B cell (primary cell): Measurements from ENCODE around the gene STAT4. TPM values are rescaled to one million over a fixed set of nuclear protein-coding genes. Genes with fewer than 3 reads are reported as not detected.

Experiments used
- ATAC-seq: fragments of 200-7000 bp; cut with Tn5 transposase; one replicate; pipeline ENCODE4 v1.10.0; 2021; ENCODE audit warnings: low read depth, mild to moderate bottlenecking, moderate number of reproducible peaks, moderate library complexity
- CTCF ChIA-PET: fragments of 350-600 bp; sonication (Branson Sonifier 250); formaldehyde crosslinking; loops from one replicate; lab custom pipeline; 2021; ENCODE audit warnings: antibody characterized with exemption, inconsistent platforms; lab: Charles Lee
- POLR2A ChIA-PET: fragments of 350-600 bp; sonication (Branson Sonifier 250); formaldehyde crosslinking; loops from one replicate; lab custom pipeline; 2021; ENCODE audit warnings: antibody characterized with exemption; lab: Charles Lee
- DNase-seq: peaks from one replicate; pipeline ENCODE4 v3.0.0; 2013
- H2AFZ ChIP-seq: 2 replicates; pipeline ENCODE4 v1.6.1; 2012; ENCODE audit warnings: mild to moderate bottlenecking, low read depth, low read length; ENCODE audit not compliant: insufficient read depth, poor library complexity, severe bottlenecking
- H3K27ac ChIP-seq, 2 donors: 1 replicate in 1 of 2; 2 replicates in 1 of 2; pipeline ENCODE4 v1.5.1; 2012 to 2013; ENCODE audit warnings: low read length in 2 of 2, mild to moderate bottlenecking in 2 of 2, moderate library complexity in 1 of 2
- H3K27me3 ChIP-seq, 4 experiments: fragments of 200-600 bp in 1 of 4; sonication (generic) in 1 of 4; replicated peaks in 1 of 4; 1 replicate in 2 of 4; 2 replicates in 2 of 4; pipeline versions ENCODE4 v1.6.1 to v1.7.0; 2013 to 2016; ENCODE audit warnings: low read length in 3 of 4, mild to moderate bottlenecking in 2 of 4, mixed read lengths in 1 of 4, moderate library complexity in 1 of 4; ENCODE audit not compliant: insufficient read depth in 4 of 4, control insufficient read depth in 3 of 4; ENCODE audit errors: control extremely low read depth in 1 of 4
- H3K36me3 ChIP-seq, 2 experiments: replicated peaks in 1 of 2; 1 replicate in 1 of 2; 2 replicates in 1 of 2; pipeline versions ENCODE4 v1.6.1 to v1.7.1; 2013; ENCODE audit warnings: low read length in 1 of 2; ENCODE audit not compliant: insufficient read depth in 2 of 2, control insufficient read depth in 1 of 2; ENCODE audit errors: control extremely low read depth in 1 of 2, extremely low read depth in 1 of 2
- H3K4me1 ChIP-seq, 2 donors: fragments of 200-600 bp in 1 of 2; sonication (generic) in 1 of 2; 1 replicate in 1 of 2; 2 replicates in 1 of 2; pipeline versions ENCODE4 v1.5.1 to v1.6.1; 2013 to 2017; ENCODE audit warnings: low read length in 2 of 2; ENCODE audit not compliant: control insufficient read depth in 2 of 2, insufficient read depth in 2 of 2
- H3K4me2 ChIP-seq: replicated peaks from 2 replicates; pipeline ENCODE3; 2012; ENCODE audit warnings: mild to moderate bottlenecking, low read depth, low read length; ENCODE audit not compliant: poor library complexity, severe bottlenecking
- H3K4me3 ChIP-seq, 5 experiments: fragments of 200-600 bp in 1 of 5; sonication (generic) in 1 of 5; 1 replicate in 3 of 5; 2 replicates in 2 of 5; pipeline versions ENCODE4 v1.5.1 to v1.7.0; 2011 to 2016; ENCODE audit warnings: low read length in 4 of 5, mild to moderate bottlenecking in 4 of 5, low read depth in 2 of 5, control low read depth in 1 of 5, moderate library complexity in 1 of 5; ENCODE audit not compliant: insufficient read depth in 1 of 5; ENCODE audit errors: control extremely low read depth in 1 of 5, extremely low read depth in 1 of 5
- H3K79me2 ChIP-seq: fragments of 200-600 bp; sonication (generic); one replicate; pipeline ENCODE4 v1.6.0; 2016; ENCODE audit warnings: low read length; ENCODE audit not compliant: control insufficient read depth, insufficient read depth
- H3K9ac ChIP-seq: fragments of 200-600 bp; sonication (generic); 2 replicates; pipeline ENCODE4 v1.6.1; 2017; ENCODE audit warnings: mild to moderate bottlenecking, low read length, moderate library complexity
- H3K9me3 ChIP-seq, 3 donors: one replicate each; pipeline versions ENCODE4 v1.6.1 to v1.7.1; 2013; ENCODE audit warnings: low read length in 2 of 3; ENCODE audit not compliant: control insufficient read depth in 2 of 3, insufficient read depth in 1 of 3; ENCODE audit errors: control extremely low read depth in 1 of 3
- H4K20me1 ChIP-seq: 2 replicates; pipeline ENCODE4 v1.6.0; 2012; ENCODE audit warnings: mild to moderate bottlenecking, low read length; ENCODE audit not compliant: insufficient read depth, control insufficient read depth, poor library complexity, severe bottlenecking
- H3K27ac Mint-ChIP-seq: one replicate; pipeline ENCODE4 v1.8.0; 2021; ENCODE audit warnings: mixed read lengths
- H3K27me3 Mint-ChIP-seq: one replicate; pipeline ENCODE4 v1.8.0; 2021; ENCODE audit warnings: mixed read lengths
- H3K4me1 Mint-ChIP-seq: one replicate; pipeline ENCODE4 v1.8.0; 2021; ENCODE audit warnings: mixed read lengths
- H3K4me3 Mint-ChIP-seq: one replicate; pipeline ENCODE4 v1.8.0; 2021; ENCODE audit warnings: mixed read lengths
- H3K9me3 Mint-ChIP-seq: one replicate; pipeline ENCODE4 v1.8.0; 2022; ENCODE audit warnings: mixed read lengths; ENCODE audit not compliant: insufficient read depth
- CTCF ChIP-seq: fragments of 200-600 bp; IDR thresholded peaks from one replicate; pipeline ENCODE4 v1.8.0; 2022; ENCODE audit warnings: antibody characterized with exemption, mild to moderate bottlenecking
- EZH2 ChIP-seq: IDR thresholded peaks from 2 replicates; pipeline ENCODE4 v1.6.1; 2012; ENCODE audit warnings: borderline replicate concordance, low read depth, mild to moderate bottlenecking, moderate library complexity, low read length; ENCODE audit not compliant: insufficient read depth, poor library complexity, severe bottlenecking
- WGBS: methylation state at CpG from one replicate; pipeline ENCODE4 v1.1.5; 2013; ENCODE audit warnings: missing lambda C conversion rate; ENCODE audit not compliant: insufficient coverage; 5-methylcytosine and 5-hydroxymethylcytosine counted together
- intact Hi-C: fragments of 100-400 bp; cut with micrococcal nuclease; formaldehyde crosslinking; loops from one replicate; pipeline ENCODE4 v1.10.0; 2022
- polyA plus RNA-seq: library from polyadenylated mRNA; depleted of rRNA; stranded (reverse); fragments of >200 nt; gene quantifications from 2 replicates; pipeline ENCODE4 v1.2.3, GENCODE V29; 2012
- total RNA-seq, 2 donors: library from RNA; stranded (reverse); fragments of 120-200 nt in 1 of 2; gene quantifications; 1 replicate in 1 of 2; 2 replicates in 1 of 2; pipeline versions ENCODE4 v1.2.3 to v1.2.4, GENCODE V29; 2013 to 2022

The STAT4 gene
- total and polyA plus RNA-seq, 2 donors (not counting 1 experiment from before 2014, with no cell fraction given) = 2.0 to 62.1 TPM

- CTCF ChIA-PET = interaction anchor here (2.3 to 13.3 kb wide), 2 partner anchors 14 to 101 kb away, joined by 7 to 418 read pairs; no protein-coding TSS in a partner anchor
- peak overlapping the region in 1 of 2 donors; percentile 23 for H3K27ac ChIP-seq
Measured at GRCh38 chr2:191151331-191151730, 537 bp upstream of the STAT4 start.

More at GRCh38 chr2:191151331-191151730, 537 bp upstream of the STAT4 start:
- peaks cover 13% of the 10 kb centered on the region for H3K27me3 Mint-ChIP-seq
- H3K9me3 Mint-ChIP-seq = no peaks in the 10 kb centered on the region
- H3K27ac Mint-ChIP-seq = peak overlapping the region; percentile 85
- intact Hi-C loops = loop anchor here (1.0 to 5.0 kb wide), 5 partner anchors 99 to 1711 kb away; partner anchors contain the start of genes ASNSD1, GLS, NABP1 and WDR75
- POLR2A ChIA-PET = no interaction called here
- Histone ChIP-seq H3K79me2 (no peaks in the 10 kb centered on the region), H3K4me2 (peak overlapping the region; percentile 86), H2AFZ (peak overlapping the region; percentile 86), H3K9ac (peak overlapping the region; percentile 86), H3K27me3 (no peaks in the 10 kb centered on the region), H3K9me3 (no peaks in the 10 kb centered on the region), H3K4me3 (peak overlapping the region in 4 of 5 experiments; percentile 52 to 97 (median 67)), H4K20me1 (no peaks in the 10 kb centered on the region), H3K4me1 (peaks cover 3 to 16% of the 10 kb centered on the region in 2 donors), H3K36me3 (no peaks in the 10 kb centered on the region)
- DNase-seq = no peak
- peak overlapping the region; percentile 94 for H3K4me3 Mint-ChIP-seq
- TF ChIP-seq EZH2 (no peak), CTCF (no peak)
- ATAC-seq = peak; percentile 2
- peaks cover 30% of the 10 kb centered on the region for H3K4me1 Mint-ChIP-seq
- WGBS = 94% methylated on average over 6 of the region's 6 CpGs
